HL-60/S4 (cell line): ENCODE measurements around the gene PACSIN2.
"Not testable (repeated sequence)": the region's sequence is repeated elsewhere in the genome, so short reads cannot be mapped to it uniquely, and the experiment has no call there.

ENCODE experiments used
- in situ Hi-C: fragments of 300-500 bp; cut with MboI; formaldehyde crosslinking; loops from 2 replicates; pipeline ENCODE4 v1.14.3; 2022; ENCODE audit warnings: low sequenced_read_pairs

PACSIN2 gene

DNA sequence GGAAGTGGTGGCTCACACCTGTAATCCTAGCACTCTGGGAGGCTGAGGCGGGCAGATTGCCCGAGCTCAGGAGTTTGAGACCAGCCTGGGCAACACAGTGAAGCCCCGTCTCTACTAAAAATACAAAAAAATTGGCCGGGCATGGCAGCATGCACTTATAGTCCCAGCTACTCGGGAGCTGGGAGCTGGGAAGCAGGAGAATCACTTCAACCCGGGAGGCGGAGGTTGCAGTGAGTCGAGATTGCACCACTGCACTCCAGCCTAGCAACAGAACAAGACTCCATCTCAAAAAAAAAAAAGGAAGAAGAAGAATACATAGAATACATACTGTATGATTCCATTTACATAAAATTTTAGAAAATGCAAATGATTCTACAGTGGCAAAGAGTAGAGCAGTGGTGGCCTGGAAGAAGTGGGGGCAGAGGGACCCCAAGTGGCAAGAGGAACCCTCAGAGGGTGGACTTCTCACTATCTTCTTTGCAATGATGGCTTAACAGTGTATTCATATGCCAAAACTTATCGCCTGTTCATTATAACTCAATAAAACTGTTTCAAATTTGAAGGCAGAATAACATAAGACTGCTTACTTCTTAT, 22.0 kb downstream of the PACSIN2 start:
- in situ Hi-C loops, result no loop called here

DNA sequence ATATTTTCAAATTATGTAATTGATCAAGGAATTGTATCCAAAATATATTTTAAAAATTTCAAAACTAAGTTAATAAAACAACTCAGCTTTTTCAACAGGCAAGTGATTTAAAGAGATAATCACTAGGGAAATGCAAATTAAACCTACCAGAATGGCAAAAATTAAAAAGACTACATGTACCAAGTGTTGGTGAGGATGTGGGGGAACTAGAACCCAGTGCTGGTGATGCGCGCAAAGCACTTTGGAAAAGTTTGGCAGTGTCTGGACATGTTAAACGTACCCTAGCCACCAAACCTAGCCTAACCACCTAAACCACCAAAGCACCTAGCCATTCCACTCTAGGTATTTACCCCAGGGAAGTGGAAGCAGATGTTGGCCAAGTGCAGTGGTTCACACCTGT, 22.9 kb downstream of the PACSIN2 start:
- in situ Hi-C loops, result no loop called here

DNA sequence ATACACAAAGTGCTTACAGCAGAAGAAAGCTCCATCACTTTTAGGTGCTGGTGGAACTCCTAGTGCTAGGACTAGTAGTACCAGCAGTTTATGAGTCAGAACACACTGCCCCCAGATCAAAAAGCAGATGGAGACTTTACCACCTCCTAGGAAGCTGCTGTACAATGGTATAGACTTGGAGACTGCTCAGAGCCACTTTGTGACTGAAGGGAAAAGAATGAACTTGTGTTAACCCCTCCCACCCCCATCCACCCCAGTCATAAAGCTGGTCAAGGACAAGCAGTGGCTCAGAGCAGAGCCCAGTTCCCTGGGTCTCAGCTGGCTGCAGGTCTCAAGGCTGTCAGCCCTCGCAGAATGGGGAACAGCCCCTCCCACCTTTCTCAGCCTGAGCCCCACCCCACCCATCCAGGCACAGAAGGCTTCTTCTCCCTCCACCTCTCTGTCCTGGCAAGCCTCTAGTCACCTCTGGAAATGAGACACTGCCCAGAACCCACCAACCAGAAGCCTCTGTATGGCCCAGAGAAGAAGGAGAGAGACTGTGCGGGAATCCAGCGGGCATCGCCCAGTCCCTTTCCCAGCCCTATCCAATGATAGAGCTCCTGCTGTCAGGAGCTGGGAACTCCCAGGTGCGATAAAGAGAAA, 23.8 kb downstream of the PACSIN2 start:
- in situ Hi-C loops, result no loop called here

DNA sequence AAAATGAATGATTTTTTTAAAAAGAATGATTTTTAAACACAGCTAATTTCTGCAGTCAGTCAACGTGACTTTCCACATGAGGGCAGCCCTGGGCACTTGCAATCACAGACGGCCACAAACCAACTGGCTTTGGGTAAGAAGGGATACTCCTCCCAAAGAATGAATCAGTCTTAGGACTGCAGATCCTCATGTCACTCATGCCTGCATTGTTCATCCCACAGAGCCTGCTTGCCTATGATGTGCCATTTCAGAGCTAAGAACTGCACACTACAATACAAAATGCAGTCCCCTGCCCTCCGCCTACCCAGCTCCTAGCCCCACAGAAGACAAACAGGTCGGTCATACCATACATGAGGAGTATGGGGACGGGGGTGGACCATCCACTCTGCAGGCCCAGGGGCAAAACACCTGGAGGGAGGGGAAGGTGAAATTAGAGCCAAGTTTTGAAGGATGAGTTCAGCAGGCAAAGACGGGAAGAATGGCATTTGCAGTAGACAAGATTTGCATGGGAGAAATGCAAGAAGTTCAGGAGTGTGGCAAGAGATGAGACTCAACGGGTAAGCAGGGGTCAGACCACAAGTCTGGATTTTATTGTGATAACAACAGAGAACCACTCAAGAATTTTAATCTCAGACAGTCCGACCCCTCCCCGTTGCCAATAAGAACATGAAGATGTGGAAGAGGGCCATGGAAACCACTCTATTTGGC, 24.7 kb downstream of the PACSIN2 start:
- in situ Hi-C loops, result no loop called here

DNA sequence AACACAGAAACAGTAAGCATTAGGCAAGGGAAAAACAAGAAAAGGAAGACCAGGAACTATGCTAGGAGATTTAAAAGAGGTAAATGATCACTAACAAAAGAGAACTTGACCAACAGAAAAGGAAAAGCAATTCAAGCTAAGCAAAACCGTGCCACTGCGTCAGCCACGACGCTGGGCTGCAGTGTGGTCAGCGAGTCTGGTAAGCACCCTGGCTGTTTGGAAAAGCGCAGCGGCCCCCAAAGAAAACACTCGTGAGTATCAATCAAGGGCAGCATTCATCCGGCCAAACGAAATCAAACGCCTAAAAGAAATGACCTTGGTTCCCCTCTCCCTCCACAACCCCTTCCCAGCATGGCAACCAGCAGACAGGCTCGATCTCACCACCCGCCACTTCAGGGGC, 28.8 kb downstream of the PACSIN2 start:
- in situ Hi-C loops, result no loop called here

DNA sequence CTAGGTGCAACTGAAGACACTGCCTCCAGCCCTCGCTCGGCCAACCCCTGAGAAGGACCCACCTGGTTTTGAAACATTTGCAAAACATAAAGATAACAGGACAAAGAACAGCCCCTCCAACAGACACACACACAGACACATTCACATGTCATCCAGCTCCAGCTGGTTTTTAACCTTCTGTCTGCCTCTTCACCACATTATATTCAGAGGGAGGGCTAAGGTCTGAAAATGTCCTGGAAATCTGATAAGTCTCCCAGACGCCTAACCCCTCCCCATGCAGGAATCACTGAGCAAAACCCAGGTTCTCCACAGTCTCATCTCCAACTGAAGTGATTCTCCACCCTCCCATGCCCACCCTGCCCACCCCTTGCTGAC, 29.4 kb downstream of the PACSIN2 start:
- in situ Hi-C loops, result no loop called here

DNA sequence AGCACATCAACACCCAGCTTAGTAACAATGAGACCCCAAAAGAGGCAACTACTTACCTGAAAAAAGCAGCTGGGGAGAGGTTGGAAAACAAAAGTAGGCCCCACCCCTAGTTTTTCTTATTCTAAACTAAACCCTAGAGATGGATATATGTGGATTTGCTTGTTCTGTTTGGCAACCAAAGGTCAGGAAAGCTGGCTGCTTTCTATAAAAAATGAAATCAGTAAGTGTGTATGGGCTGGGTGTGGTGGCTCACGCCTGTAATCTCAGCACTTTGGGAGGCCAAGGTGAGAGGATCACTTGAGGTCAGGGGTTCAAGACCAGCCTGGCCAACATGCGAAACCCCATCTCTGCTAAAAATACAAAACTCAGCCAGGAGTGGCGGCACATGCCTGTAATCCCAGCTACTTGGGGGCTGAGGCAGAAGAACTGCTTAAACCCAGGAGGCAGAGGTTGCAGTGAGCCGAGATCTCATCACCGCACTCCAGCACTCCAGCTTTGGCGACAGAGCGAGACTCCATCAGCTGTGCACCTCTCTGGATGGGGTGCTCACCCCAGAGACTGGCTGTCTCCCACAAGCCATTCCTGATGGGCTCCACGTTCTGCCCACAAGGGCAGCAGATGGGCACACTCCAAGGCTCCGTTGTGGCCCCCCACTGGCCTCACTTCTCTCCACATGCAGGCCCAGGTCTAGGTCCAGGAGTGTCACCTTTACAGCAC, 30.0 kb downstream of the PACSIN2 start:
- in situ Hi-C loops, result no loop called here

DNA sequence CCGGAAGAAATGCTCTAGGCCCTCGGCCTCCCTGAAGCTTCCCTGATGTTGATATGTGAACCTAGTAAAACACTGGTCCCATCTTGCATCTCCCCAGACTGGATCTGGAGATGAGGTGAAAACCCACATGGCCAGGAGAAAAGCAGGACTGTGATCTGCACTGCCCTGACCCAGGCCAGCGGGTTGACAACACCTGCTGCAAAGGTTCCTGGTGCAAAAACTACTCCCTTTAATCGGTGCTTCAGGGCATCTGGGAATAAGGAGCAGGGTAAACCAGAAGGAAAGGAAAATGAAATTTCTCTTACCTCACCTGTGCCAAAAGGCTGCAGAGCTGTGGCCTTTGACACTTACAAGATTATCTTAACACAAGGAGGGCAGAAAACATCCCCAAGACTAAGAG, 30.6 kb downstream of the PACSIN2 start:
- in situ Hi-C loops, result no loop called here

DNA sequence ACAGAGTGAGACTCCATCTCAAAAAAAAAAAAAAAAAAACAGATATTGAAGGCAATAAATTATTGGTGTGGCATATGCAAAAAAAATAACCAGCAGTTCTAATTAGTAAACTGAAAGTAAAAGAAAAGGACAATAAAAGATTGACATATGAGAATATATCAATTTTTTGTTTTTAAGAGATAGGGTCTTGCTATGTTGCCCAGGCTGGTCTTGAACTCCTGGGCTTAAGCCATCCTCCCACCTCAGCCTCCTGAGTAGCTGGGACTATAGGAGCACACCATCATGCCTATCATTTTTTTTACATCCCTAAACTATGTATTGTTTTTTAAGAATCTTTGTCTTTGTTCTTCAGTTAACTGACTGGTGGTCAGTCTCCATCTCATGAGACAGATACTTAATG, 31.5 kb downstream of the PACSIN2 start:
- in situ Hi-C loops, result no loop called here

DNA sequence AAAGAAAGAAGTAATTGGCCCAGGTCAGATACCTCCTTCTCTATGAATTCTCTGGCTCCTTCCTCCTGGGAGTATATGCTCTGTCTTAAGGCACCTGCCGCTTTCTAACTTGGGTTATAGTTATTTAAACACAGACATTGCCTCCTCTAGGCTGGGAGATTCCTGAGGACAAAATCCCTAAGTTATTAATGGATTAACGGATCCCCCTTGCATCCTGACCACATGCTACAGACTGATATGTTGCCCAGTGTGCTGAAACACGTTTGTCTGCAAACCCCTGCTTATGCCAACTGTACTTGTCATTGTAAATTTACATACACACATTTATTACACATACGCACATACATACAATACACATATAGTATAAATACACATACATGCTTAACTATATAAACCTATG, 35.3 kb downstream of the PACSIN2 start:
- in situ Hi-C loops, result no loop called here

DNA sequence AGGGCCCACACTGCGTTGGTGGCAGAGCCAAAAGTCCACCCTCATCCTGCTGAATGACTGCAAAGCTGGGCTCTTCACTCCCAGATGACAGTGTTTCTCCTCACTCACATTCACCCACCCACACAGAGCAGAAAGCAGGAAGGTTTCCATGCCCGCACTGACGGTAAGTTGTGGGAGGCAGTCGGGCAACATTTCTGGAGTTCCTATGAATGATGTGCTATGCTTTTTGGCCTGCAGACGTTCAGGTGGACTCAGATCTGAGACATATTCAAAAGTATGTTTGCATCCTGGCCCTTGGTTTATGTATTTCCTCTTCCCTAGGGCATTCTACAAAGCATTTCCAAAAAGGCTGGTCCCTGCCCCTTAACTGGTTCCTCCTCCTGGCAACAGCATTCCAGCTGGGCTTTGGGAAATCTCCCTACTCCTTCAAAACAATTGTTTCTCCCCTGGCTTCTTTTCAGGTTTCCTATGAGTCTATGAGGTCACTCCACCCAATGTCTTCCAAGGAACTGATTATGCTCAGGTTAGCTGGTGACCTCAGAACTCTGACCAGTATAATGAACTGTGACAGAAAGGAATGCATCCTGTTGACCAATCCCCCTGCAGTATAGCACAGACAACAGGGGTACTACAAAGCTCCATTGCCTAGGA, 36.4 kb downstream of the PACSIN2 start:
- in situ Hi-C loops, result no loop called here

DNA sequence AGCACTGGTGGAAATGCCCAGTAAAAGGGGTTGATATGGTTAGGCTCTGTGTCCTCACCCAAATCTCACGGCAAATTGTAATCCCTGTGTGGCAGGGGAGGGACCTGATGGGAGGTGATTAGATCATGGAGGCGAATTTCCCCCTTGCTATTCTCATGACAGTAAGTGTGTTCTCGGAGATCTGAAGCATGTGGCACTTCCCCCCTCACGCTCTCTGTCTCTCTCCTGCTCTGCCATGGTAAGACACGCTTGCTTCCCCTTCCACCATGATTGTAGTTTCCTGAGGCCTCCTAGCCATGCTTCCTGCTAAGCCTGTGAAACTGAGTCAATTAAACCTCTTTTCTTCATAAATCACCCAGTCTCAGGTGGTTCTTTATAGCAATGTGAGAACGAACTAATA, 37.4 kb downstream of the PACSIN2 start:
- in situ Hi-C loops, result no loop called here

DNA sequence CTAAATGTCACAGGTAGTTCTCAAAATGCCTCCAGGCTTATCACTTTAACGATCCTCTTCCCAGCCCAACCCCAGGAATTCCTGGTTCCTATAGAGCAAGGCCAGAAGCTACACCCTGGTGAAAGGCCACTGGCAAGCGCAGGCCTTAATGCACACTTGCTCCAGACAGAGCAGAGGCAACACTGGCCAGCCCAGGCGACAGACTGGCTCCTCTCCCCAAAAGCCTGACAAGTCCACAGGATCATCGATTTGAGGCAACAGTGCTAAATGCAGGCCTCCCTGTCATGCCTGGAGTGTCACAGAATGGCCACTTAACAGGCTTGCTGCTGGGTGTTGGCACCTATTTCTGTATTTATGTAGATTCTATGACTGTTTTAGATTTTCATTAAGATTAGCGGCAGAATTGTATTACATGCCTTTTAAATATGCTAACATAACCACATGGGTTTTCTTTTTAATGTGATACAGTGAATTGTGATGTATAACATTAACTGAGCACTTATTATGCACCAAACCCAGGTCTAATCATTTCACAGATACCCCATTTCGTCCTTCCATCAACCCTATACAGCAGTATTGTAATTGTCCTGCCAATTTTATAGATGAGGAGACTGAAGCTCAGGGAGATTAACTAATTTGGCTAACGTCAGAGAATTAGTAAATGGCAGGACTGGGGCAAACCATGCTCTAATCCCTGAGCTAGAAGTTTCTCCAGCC, 38.6 kb downstream of the PACSIN2 start:
- in situ Hi-C loops, result no loop called here

DNA sequence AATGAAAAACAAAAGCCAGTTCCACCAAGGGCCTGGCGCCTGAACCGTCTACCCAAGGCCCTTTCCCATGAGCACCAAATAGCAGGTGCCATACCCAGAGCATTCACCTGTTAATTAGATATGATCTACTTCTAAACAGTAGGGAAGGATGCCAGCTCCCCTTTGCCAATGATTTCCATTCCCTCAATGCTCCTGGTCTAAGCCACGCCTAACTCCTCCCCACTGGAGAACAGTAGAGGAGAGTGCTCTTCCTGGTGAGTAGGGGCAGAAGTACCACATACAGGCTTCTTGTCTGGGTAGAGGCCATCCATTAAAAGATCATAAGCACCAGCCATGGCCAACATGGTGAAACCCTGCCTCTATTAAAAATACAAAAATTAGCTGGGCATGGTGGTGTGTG, 40.7 kb downstream of the PACSIN2 start:
- in situ Hi-C loops, result no loop called here

DNA sequence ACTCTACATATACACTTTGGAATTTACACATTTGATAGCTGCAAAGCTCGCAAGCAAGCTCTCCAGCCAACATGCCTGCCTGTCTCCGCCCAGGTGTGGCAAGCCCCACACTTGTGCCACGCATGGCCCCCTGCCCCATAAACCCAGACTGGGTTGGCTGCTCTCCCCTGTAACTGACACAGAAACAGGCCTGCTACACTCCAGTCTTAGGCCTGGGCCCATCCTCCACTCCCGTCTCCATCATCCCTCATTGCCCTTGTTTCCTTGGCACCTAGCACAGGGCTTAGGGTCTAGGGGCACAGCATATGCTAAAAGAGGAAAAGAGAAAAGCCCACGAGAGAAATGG, 41.4 kb downstream of the PACSIN2 start:
- in situ Hi-C loops, result no loop called here

DNA sequence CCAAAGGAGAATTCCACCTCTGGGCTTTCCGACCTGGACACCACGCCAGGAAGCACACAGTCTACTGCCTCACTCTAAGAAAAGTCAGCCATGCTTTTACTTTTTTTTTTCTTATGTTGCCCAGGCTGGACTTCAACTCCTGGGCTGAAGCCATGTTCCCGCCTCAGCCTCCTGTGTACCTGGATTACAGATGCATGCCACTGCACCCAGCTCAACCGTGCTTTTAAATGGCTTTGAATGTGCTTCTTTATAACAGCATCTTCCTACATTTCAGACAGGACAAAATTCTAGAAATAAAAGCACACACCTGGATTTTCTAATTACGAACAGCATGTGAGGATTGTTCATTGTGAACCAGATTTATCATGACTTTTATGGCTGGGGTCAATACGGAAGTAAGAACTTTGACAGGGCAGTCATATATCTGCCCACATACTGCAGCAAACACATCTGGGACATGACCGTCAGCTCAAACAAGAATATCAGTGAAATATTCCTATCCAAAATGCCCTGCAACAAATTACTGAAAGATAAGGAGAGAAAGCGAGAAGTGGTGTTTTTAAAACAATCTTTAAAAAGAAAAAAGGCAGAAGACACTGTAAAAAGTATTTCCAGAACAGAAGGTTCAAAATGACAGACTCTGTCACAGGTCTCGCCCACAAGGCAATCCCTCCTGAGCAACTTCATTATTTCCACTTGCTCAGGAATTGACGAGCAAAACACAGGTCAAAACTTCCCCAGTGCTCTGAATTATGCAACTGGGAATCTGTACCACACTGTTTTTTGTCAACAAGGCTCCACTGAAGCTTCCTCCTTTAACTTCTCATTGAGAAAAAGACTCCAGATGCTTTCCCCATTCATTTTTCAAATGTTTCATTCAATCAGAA, 42.1 kb downstream of the PACSIN2 start:
- in situ Hi-C loops, result no loop called here

DNA sequence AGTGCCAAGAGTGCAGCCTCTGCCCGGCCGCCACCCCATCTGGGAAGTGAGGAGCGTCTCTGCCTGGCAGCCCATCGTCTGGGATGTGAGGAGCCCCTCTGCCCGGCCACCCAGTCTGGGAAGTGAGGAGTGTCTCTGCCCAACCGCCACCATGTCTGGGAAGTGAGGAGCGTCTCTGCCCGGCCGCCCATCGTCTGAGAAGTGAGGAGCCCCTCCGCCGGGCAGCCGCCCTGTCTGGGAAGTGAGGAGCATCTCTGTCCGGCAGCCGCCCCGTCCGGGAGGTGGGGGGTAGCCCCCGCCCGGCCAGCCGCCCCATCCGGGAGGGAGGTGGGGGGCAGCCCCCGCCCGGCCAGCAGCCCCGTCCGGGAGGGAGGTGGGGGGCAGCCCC, 43.5 kb downstream of the PACSIN2 start:
- in situ Hi-C loops, result not testable (repeated sequence)

DNA sequence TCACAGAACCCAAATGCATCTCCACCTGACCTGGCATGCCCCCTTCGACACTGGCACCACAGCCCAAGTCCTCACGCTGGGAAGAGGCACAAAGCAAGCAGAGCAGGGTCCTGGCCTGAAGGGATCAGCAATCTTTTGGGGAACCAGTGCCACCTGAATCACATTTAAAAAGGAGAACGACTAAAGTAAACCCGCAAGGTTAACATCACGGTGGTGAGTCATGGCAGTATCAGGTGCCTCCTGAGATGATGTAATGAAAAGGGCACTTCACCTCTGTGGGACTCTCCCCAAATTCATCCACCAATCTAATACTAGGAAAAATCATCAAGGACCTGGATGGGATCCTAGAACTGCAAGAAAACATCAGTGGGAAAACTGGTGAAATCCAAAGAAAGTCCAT, 44.9 kb downstream of the PACSIN2 start:
- in situ Hi-C loops, result no loop called here

DNA sequence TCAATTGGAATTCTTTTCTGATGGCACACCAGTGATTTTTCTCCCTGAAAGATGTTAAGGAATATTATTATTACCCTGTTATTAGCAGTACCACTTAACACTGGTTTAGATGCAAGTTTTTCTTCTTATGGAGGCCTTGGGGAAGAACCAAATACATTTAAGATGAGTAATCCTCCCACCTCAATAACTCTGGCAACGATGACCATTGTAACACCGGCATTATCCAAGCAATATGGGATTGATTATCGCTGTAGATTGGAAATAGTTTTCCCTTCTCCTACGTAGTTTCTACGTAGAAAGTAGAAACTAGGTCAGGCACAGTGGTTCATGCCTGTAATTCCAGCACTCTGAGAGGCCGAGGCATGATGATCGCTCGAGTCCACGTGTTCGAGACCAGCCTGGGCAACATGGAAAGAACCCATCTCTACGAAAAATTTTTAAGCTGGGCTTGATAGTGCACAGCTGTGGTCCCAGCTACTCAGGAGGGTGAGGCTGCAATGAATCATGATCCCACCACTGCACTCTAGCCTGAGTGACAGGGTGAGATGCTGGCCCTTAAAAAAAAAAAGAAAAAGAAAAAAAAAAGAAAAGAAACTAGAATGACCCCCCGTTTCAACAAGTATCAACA, 45.5 kb downstream of the PACSIN2 start:
- in situ Hi-C loops, result no loop called here
